A673 (cell line): ENCODE results near the gene CGREF1. TPM values are rescaled to one million over a fixed set of nuclear protein-coding genes. Genes with fewer than 3 reads are reported as not detected.

Experiments
- BruUV-seq: library from RNA; stranded (reverse); fragments of 400-500 nt; replicated peaks from 2 replicates; lab custom pipeline; 2021; lab: Mats Ljungman, UMichigan
- CTCF ChIA-PET: fragments of 300-600 bp; sonication (Branson Sonifier 250); formaldehyde crosslinking; loops from one replicate; lab custom pipeline; 2022; ENCODE audit warnings: antibody characterized with exemption; lab: Charles Lee
- POLR2A ChIA-PET: fragments of 300-600 bp; sonication (Branson Sonifier 250); formaldehyde crosslinking; loops from one replicate; lab custom pipeline; 2022; ENCODE audit warnings: antibody characterized with exemption; ENCODE audit not compliant: low non-redundant PET; lab: Charles Lee
- DNase-seq: peaks from one replicate; pipeline ENCODE4 v3.0.0-alpha.2; 2015; ENCODE audit warnings: low spot score
- H3K27ac ChIP-seq: fragments of 200-600 bp; sonication (generic); 2 replicates; pipeline ENCODE4 v1.5.1; 2016; ENCODE audit warnings: mixed run types, low read depth, mild to moderate bottlenecking, mixed read lengths, antibody characterized with exemption, low read length; ENCODE audit not compliant: poor library complexity, severe bottlenecking
- H3K27me3 ChIP-seq: fragments of 200-600 bp; sonication (generic); replicated peaks from 2 replicates; pipeline ENCODE4 v1.6.1; 2017; ENCODE audit warnings: mixed run types, low read depth, mild to moderate bottlenecking, mixed read lengths, antibody characterized with exemption, low read length; ENCODE audit not compliant: insufficient read depth, poor library complexity
- H3K36me3 ChIP-seq: fragments of 200-600 bp; sonication (generic); 2 replicates; pipeline ENCODE4 v1.6.1; 2016; ENCODE audit warnings: mixed run types, mild to moderate bottlenecking, mixed read lengths, antibody characterized with exemption, low read length; ENCODE audit not compliant: insufficient read depth, poor library complexity, severe bottlenecking
- H3K4me1 ChIP-seq: fragments of 200-600 bp; sonication (generic); 2 replicates; pipeline ENCODE4 v1.6.1; 2017; ENCODE audit warnings: mixed run types, mild to moderate bottlenecking, mixed read lengths, antibody characterized with exemption, low read length; ENCODE audit not compliant: insufficient read depth, poor library complexity, severe bottlenecking
- H3K4me3 ChIP-seq: fragments of 200-600 bp; sonication (generic); 2 replicates; pipeline ENCODE4 v1.5.1; 2016; ENCODE audit warnings: low read depth, mixed run types, mild to moderate bottlenecking, mixed read lengths, low read length; ENCODE audit not compliant: poor library complexity, severe bottlenecking
- H3K9me3 ChIP-seq: fragments of 200-600 bp; sonication (generic); 2 replicates; pipeline ENCODE4 v1.6.1; 2016; ENCODE audit warnings: mixed run types, low read depth, mild to moderate bottlenecking, mixed read lengths, antibody characterized with exemption, low read length; ENCODE audit not compliant: poor library complexity, severe bottlenecking
- CTCF ChIP-seq: fragments of 300-800, 200-600 bp; sonication (generic); conservative IDR thresholded peaks from 2 replicates; pipeline ENCODE4 v1.5.1; 2017; ENCODE audit warnings: low read depth, mild to moderate bottlenecking, antibody characterized with exemption, low read length, moderate library complexity, mixed read lengths
- EZH2 ChIP-seq: fragments of 200-600 bp; sonication (generic); IDR thresholded peaks from 2 replicates; pipeline ENCODE4 v1.6.1; 2017; ENCODE audit warnings: borderline replicate concordance, low read depth, mild to moderate bottlenecking, mixed read lengths, antibody characterized with exemption, low read length; ENCODE audit not compliant: poor library complexity, severe bottlenecking
- intact Hi-C: fragments of 100-400 bp; cut with micrococcal nuclease; formaldehyde crosslinking; loops from one replicate; pipeline ENCODE4 v1.10.0; 2022; ENCODE audit not compliant: unreplicated experiment
- total RNA-seq: library from RNA; stranded (reverse); gene quantifications from 2 replicates; pipeline ENCODE4 v1.2.3, GENCODE V29; 2021

CGREF1 gene
- total RNA-seq, 1 experiment from 2014 or later: 8.4 TPM

DNA sequence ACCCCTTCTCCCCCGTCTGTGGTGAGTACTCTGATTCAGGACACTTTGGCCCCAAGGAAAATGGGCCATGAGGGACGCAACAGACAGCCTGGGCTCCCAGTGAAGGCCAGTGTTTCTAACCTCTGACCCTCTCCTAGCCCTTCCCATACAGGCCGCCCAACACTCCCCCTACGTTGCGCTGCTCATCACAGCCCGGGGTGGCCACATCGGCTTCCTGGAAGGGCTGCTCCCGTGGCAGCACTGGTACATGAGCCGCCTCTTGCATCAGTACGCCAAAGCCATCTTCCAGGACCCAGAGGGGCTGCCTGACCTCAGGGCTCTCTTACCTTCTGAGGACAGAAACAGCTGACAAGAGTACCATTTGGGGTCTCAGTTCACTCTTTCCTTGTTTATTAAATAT is 11.5 kb upstream of the CGREF1 start:
- peaks cover 29% of the 10 kb centered on the region for H3K36me3 ChIP-seq
- CTCF ChIA-PET: no interaction called here

GRCh38 chr2:27128668-27129571 is 10.0 kb upstream of the CGREF1 start:
- H3K27ac ChIP-seq: no peak overlapping the region
- CTCF ChIA-PET: no interaction called here

More for the DNA sequence above, 11.5 kb upstream of the CGREF1 start:
- BruUV-seq: no TSS peak
- Histone ChIP-seq H3K4me3 (no peak overlapping the region), H3K4me1 (peaks cover 13% of the 10 kb centered on the region), H3K9me3 (no peaks in the 10 kb centered on the region), H3K27ac (no peak overlapping the region), H3K27me3 (no peaks in the 10 kb centered on the region)
- TF ChIP-seq CTCF (no peak), EZH2 (no peak)
- intact Hi-C loops: no loop called here
- DNase-seq: no peak
- POLR2A ChIA-PET: no interaction called here

More at GRCh38 chr2:27128668-27129571, 10.0 kb upstream of the CGREF1 start:
- POLR2A ChIA-PET: no interaction called here
- Histone ChIP-seq H3K4me1 (peaks cover 28% of the 10 kb centered on the region), H3K4me3 (no peak overlapping the region), H3K9me3 (no peaks in the 10 kb centered on the region), H3K27me3 (no peaks in the 10 kb centered on the region), H3K36me3 (peaks cover 29% of the 10 kb centered on the region)
- intact Hi-C loops: no loop called here
- TF ChIP-seq EZH2 (no peak), CTCF (no peak)
- no TSS peak for BruUV-seq
- no peak for DNase-seq
